ENCODE results near the gene PCDHGB3.

PCDHGB3 gene

DNA sequence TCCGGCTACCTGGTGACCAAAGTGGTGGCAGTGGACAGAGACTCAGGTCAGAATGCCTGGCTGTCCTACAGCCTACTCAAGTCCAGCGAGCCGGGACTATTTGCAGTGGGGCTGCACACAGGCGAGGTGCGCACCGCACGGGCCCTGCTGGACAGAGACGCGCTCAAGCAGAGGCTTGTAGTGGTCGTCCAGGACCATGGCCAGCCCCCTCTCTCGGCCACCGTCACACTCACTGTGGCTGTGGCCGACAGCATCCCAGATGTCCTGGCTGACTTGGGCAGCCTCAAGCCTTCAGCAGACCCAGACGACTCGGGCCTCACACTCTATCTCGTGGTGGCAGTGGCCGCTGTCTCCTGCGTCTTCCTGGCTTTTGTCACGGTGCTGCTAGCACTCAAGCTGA lies 13.1 kb upstream of the PCDHGB3 start:
- TF ChIP-seq, protein P1, sequence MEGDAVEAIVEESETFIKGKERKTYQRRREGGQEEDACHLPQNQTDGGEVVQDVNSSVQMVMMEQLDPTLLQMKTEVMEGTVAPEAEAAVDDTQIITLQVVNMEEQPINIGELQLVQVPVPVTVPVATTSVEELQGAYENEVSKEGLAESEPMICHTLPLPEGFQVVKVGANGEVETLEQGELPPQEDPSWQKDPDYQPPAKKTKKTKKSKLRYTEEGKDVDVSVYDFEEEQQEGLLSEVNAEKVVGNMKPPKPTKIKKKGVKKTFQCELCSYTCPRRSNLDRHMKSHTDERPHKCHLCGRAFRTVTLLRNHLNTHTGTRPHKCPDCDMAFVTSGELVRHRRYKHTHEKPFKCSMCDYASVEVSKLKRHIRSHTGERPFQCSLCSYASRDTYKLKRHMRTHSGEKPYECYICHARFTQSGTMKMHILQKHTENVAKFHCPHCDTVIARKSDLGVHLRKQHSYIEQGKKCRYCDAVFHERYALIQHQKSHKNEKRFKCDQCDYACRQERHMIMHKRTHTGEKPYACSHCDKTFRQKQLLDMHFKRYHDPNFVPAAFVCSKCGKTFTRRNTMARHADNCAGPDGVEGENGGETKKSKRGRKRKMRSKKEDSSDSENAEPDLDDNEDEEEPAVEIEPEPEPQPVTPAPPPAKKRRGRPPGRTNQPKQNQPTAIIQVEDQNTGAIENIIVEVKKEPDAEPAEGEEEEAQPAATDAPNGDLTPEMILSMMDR (IDR thresholded peaks at IDR 0.05; ENCODE audit: unreplicated experiment in 3 of 3), result no peak
- Mint-ChIP-seq H3K27ac (no peak overlapping the region), H3K9me3 (peaks cover 62% of the 10 kb centered on the region), H3K4me1 (no peaks in the 10 kb centered on the region), H3K4me3 (no peak overlapping the region), H3K36me3 (ENCODE audit: low read depth) (peaks cover 42% of the 10 kb centered on the region), H3K27me3 (ENCODE audit: low read depth) (peaks cover 4% of the 10 kb centered on the region)

DNA sequence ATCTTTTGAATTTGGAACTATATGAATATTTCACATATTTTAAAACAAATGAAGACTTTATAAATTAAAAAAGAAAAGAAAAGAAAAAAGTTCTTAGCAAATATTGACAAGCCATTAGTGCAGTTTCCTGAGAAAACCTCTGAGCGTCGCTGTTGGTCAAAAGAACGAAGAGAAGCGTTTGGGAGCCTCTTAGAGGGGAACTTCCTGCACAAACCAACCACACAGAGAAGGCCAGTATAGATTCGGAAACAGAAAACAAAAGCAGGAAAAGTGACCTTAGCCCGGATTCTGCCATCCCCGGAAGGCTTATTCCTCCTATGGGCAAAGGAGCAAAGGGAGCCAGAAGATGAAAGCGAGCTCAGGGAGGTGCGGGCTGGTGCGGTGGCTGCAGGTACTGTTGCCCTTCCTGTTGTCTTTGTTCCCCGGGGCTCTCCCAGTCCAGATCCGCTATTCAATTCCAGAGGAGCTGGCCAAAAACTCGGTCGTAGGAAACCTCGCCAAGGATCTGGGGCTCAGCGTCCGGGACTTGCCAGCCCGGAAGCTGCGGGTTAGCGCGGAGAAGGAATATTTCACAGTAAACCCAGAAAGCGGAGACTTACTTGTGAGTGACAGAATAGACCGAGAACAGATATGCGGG lies 10.1 kb upstream of the PCDHGB3 start, which contains the start of gene PCDHGB2:
TSS of gene PCDHGB2 (plus strand) at position 205 of the 637 bp plus-strand sequence. CDS start at position 347, 142 bp downstream.
- no peak within 1 kb of the TSS for H3K27ac Mint-ChIP-seq
- H3K4me1 Mint-ChIP-seq, result no peaks in the 10 kb centered on the region
- H3K36me3 Mint-ChIP-seq (ENCODE audit: low read depth), result peaks cover 42% of the 10 kb centered on the region
- TF ChIP-seq, protein P1 (IDR thresholded peaks at IDR 0.05; ENCODE audit: unreplicated experiment in 3 of 3), result no peak
- no peak within 1 kb of the TSS for H3K4me3 Mint-ChIP-seq
- H3K27me3 Mint-ChIP-seq (ENCODE audit: low read depth), result peaks cover 4% of the 10 kb centered on the region
- peaks cover 72% of the 10 kb centered on the region for H3K9me3 Mint-ChIP-seq

DNA sequence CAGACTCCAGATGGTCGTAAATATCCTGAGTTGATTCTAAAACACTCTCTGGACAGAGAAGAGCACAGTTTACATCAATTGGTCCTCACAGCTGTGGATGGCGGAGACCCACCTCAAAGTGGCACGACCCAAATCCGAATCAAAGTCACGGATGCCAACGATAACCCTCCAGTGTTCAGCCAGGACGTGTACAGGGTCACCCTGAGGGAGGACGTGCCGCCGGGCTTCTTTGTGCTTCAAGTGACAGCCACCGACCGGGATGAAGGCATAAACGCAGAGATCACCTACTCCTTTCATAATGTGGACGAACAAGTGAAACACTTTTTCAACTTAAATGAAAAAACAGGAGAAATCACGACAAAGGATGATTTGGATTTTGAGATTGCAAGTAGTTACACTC lies 9.4 kb upstream of the PCDHGB3 start:
- Mint-ChIP-seq H3K27me3 (ENCODE audit: low read depth) (peaks cover 4% of the 10 kb centered on the region), H3K4me1 (no peaks in the 10 kb centered on the region), H3K4me3 (no peak overlapping the region), H3K36me3 (ENCODE audit: low read depth) (peaks cover 44% of the 10 kb centered on the region), H3K27ac (no peak overlapping the region), H3K9me3 (peaks cover 74% of the 10 kb centered on the region)
- TF ChIP-seq, protein P1 (IDR thresholded peaks at IDR 0.05; ENCODE audit: unreplicated experiment in 3 of 3), result no peak

DNA sequence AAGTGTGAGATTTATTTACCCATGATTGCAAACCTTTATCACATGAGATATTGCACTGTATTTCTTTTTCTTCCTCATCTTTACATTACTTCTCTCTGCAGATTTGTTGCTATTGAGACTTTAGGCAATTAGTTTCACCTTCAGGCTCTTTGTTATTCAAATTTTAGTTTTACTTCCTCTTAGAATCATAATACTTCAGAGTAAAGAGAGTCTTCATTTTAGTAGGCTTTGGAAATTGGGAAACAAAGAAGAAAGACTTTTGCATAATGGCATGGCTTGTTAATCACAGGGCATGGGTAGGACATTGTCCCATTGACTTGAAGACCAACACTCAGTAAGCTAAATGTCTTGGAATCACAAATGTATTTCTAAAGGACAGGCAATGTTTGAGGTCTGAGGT lies 7.3 kb upstream of the PCDHGB3 start:
- Mint-ChIP-seq H3K4me1 (no peaks in the 10 kb centered on the region), H3K4me3 (no peak overlapping the region), H3K9me3 (peaks cover 67% of the 10 kb centered on the region), H3K36me3 (ENCODE audit: low read depth) (peaks cover 36% of the 10 kb centered on the region), H3K27me3 (ENCODE audit: low read depth) (no peaks in the 10 kb centered on the region), H3K27ac (no peak overlapping the region)
- TF ChIP-seq, protein P1 (IDR thresholded peaks at IDR 0.05; ENCODE audit: unreplicated experiment in 3 of 3), result no peak

DNA sequence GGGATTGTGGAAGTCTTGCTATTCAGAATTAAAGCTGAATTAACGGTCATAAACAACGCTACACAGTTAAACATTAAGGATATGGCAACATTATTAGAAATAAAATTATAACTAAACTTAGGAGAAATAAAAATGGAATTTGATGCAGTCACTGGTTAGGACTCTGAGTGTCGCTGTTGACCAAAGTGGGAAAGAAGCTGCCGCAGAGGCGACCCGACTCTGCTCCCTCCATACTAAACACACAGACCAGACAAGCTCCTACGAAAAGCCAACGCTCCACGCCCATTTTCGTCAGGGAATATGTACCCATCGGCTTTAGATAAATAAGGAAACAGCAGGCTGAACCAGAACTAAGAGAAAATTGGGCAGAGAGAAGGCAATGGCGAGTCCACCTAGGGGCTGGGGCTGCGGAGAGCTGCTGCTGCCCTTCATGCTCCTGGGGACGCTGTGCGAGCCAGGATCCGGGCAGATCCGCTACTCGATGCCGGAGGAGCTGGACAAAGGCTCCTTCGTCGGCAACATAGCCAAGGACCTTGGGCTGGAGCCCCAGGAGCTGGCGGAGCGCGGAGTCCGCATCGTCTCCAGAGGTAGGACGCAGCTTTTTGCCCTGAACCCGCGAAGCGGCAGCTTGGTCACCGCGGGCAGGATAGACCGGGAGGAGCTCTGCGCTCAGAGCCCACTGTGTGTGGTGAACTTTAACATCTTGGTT lies 5.9 kb upstream of the PCDHGB3 start, which contains the start of gene PCDHGA5:
TSS of gene PCDHGA5 (plus strand) at position 211 of the 709 bp plus-strand sequence. CDS start at position 380, 169 bp downstream.
- no peak within 1 kb of the TSS for H3K4me3 Mint-ChIP-seq
- peaks cover 32% of the 10 kb centered on the region for H3K36me3 Mint-ChIP-seq (ENCODE audit: low read depth)
- H3K9me3 Mint-ChIP-seq, result peaks cover 67% of the 10 kb centered on the region
- no peaks in the 10 kb centered on the region for H3K27me3 Mint-ChIP-seq (ENCODE audit: low read depth)
- H3K27ac Mint-ChIP-seq, result no peak within 1 kb of the TSS
- no peaks in the 10 kb centered on the region for H3K4me1 Mint-ChIP-seq
- TF ChIP-seq, protein P1 (IDR thresholded peaks at IDR 0.05; ENCODE audit: unreplicated experiment in 3 of 3), result no peak
